ENCODE data around the gene ZNF662. TPM values are rescaled to one million over a fixed set of nuclear protein-coding genes. Genes with fewer than 3 reads are reported as not detected.

ZNF662 gene
- total RNA-seq = 6.6 TPM
- long read RNA-seq, partial matches to known transcripts = 0 of 3 reads
- long read RNA-seq, other reads (novel, unspliced or antisense) = 3 of 3 reads

- DNase-seq (ENCODE audit: low spot score) = no peak
- intact Hi-C loops (cut with DNase I) = no loop called here
Observed at GRCh38 chr3:42906070-42906847, at the start of gene ZNF662. TSS of gene ZNF662 (plus strand) at chr3:42906142. CDS start at chr3:42908115, 1,973 bp downstream.

GRCh38 chr3:42856544-42856943 lies 49.4 kb upstream of the ZNF662 start:
- intact Hi-C loops (cut with DNase I) = no loop called here

GRCh38 chr3:42864321-42864950 lies 41.5 kb upstream of the ZNF662 start:
- no peak for DNase-seq (ENCODE audit: low spot score)
- intact Hi-C loops (cut with DNase I) = no loop called here

More at GRCh38 chr3:42856544-42856943, 49.4 kb upstream of the ZNF662 start:
- DNase-seq (ENCODE audit: low spot score) = no peak

GRCh38 chr3:42865256-42865655 lies 40.7 kb upstream of the ZNF662 start:
- no peak for DNase-seq (ENCODE audit: low spot score)
- intact Hi-C loops (cut with DNase I) = no loop called here

- intact Hi-C loops (cut with DNase I) = no loop called here
- no peak for DNase-seq (ENCODE audit: low spot score)
Observed at GRCh38 chr3:42867138-42867537, 38.8 kb upstream of the ZNF662 start.

- DNase-seq (ENCODE audit: low spot score) = no peak
- intact Hi-C loops (cut with DNase I) = no loop called here
Observed at GRCh38 chr3:42868841-42869240, 37.1 kb upstream of the ZNF662 start.

- peak; percentile 82 for DNase-seq (ENCODE audit: low spot score)
- intact Hi-C loops (cut with DNase I) = no loop called here
Observed at GRCh38 chr3:42871592-42872196, 34.2 kb upstream of the ZNF662 start.

- no peak for DNase-seq (ENCODE audit: low spot score)
- intact Hi-C loops (cut with DNase I) = no loop called here
Observed at GRCh38 chr3:42872718-42873117, 33.2 kb upstream of the ZNF662 start.

- no peak for DNase-seq (ENCODE audit: low spot score)
- intact Hi-C loops (cut with DNase I) = no loop called here
Observed at GRCh38 chr3:42873221-42873982, 32.5 kb upstream of the ZNF662 start.

GRCh38 chr3:42874749-42875148 lies 31.2 kb upstream of the ZNF662 start:
- intact Hi-C loops (cut with DNase I) = no loop called here
- no peak for DNase-seq (ENCODE audit: low spot score)

- no peak for DNase-seq (ENCODE audit: low spot score)
- intact Hi-C loops (cut with DNase I) = no loop called here
Observed at GRCh38 chr3:42875325-42876151, 30.4 kb upstream of the ZNF662 start, which contains the start of gene CYP8B1. TSS of gene CYP8B1 (minus strand) at chr3:42875879. CDS start at chr3:42875816, 63 bp downstream.

GRCh38 chr3:42876401-42876800 lies 29.5 kb upstream of the ZNF662 start:
- intact Hi-C loops (cut with DNase I) = no loop called here
- DNase-seq (ENCODE audit: low spot score) = no peak

- no peak for DNase-seq (ENCODE audit: low spot score)
- intact Hi-C loops (cut with DNase I) = no loop called here
Observed at GRCh38 chr3:42876940-42877720, 28.8 kb upstream of the ZNF662 start.

- no peak for DNase-seq (ENCODE audit: low spot score)
- intact Hi-C loops (cut with DNase I) = no loop called here
Observed at GRCh38 chr3:42877881-42878280, 28.1 kb upstream of the ZNF662 start.

GRCh38 chr3:42880183-42880582 lies 25.8 kb upstream of the ZNF662 start:
- DNase-seq (ENCODE audit: low spot score) = no peak
- intact Hi-C loops (cut with DNase I) = loop anchor here (2.0 kb wide), 3 partner anchors 41 to 99 kb away; no protein-coding TSS in a partner anchor

- DNase-seq (ENCODE audit: low spot score) = peak; percentile 88
- intact Hi-C loops (cut with DNase I) = loop anchor here (2.0 kb wide), 3 partner anchors 42 to 100 kb away; no protein-coding TSS in a partner anchor
Observed at GRCh38 chr3:42880601-42881451, 25.1 kb upstream of the ZNF662 start.
